ENCODE measurements around the gene RFC4. TPM values are rescaled to one million over a fixed set of nuclear protein-coding genes. Genes with fewer than 3 reads are reported as not detected.

Gene RFC4
- total and polyA plus RNA-seq, 9 of the 15 experiments (the other 6 are each of a cell fraction or from before 2014, with no cell fraction given) = 105 to 227 (median 180) TPM

GRCh38 chr3:186854146-186854545 lies 47.9 kb upstream of the RFC4 start:
- H3K27ac ChIP-seq (ENCODE audit: extremely low read depth, low read depth, low read length) = no peak overlapping the region
- ChIA-PET CTCF (ENCODE audit: low intra/inter-chr PET ratio) (no interaction called here), POLR2A (no interaction called here)
- no peaks in the 10 kb centered on the region; a peak in 1 of 5 replicates for H3K4me1 ChIP-seq (replicated peaks in 1 of 2; ENCODE audit: control insufficient read depth in 2 of 2, insufficient read depth in 2 of 2, low read length in 2 of 2)
- no peak for TF ChIP-seq NFIC (IDR thresholded peaks at IDR 0.05)
- TF ChIP-seq ZNF586 (CRISPR knock-in tag; conservative IDR thresholded peaks at IDR 0.05) = no peak
- TF ChIP-seq LCOR (CRISPR knock-in tag; IDR thresholded peaks at IDR 0.05) = no peak
- TF ChIP-seq MCM3 (IDR thresholded peaks at IDR 0.05) = no peak
- no peak for TF ChIP-seq BMI1 (IDR thresholded peaks at IDR 0.05; ENCODE audit: low read length)
- no peaks in the 10 kb centered on the region for H4K20me1 ChIP-seq (replicated peaks; ENCODE audit: control insufficient read depth, insufficient read depth, low read length)
- H3K79me2 ChIP-seq (ENCODE audit: control insufficient read depth, insufficient read depth, low read length) = no peaks in the 10 kb centered on the region
- H3K4me3 ChIP-seq = no peak overlapping the region
- no peaks in the 10 kb centered on the region for H3K9me3 ChIP-seq (replicated peaks; ENCODE audit: control insufficient read depth, insufficient read depth, low read depth, low read length)
- H2AFZ ChIP-seq (ENCODE audit: low read depth, low read length) = no peak overlapping the region
- in situ Hi-C loops (cut with MboI) = no loop called here
- FAIRE-seq = no peak
- BruUV-seq (replicated peaks) = no TSS peak
- ATAC-seq = no peak
- intact Hi-C loops (cut with micrococcal nuclease) = no loop called here
- H3K9ac ChIP-seq (ENCODE audit: insufficient read depth in 1 of 2, low read depth in 2 of 2, low read length in 2 of 2) = no peak overlapping the region
- WGBS (ENCODE audit: insufficient coverage, low coverage, missing lambda C conversion rate) = 93% methylated on average over 7 of the region's 8 CpGs
- no peak for DNase-seq (ENCODE audit: extremely low read depth in 1 of 4, low spot score in 3 of 4)
- no peaks in the 10 kb centered on the region for H3K36me3 ChIP-seq (ENCODE audit: control insufficient read depth, insufficient read depth, low read length)
- no peak overlapping the region for H3K4me2 ChIP-seq (ENCODE audit: insufficient read depth, low read length)
- no peaks in the 10 kb centered on the region for H3K27me3 ChIP-seq (ENCODE audit: control insufficient read depth in 2 of 2, insufficient read depth in 2 of 2, low read length in 2 of 2)
- no peaks in the 10 kb centered on the region for H3K9me1 ChIP-seq (ENCODE audit: control insufficient read depth, insufficient read depth, low read length)

GRCh38 chr3:186852994-186853393 lies 46.7 kb upstream of the RFC4 start:
- POLR2A ChIA-PET = interaction anchor here (0.6 kb wide), 1 partner anchor 28 kb away, joined by 3 read pairs; no protein-coding TSS in a partner anchor
- Histone ChIP-seq H3K4me2 (ENCODE audit: insufficient read depth, low read length) (no peak overlapping the region), H2AFZ (ENCODE audit: low read depth, low read length) (no peak overlapping the region; the same call in 1 of the 2 replicates), H3K36me3 (ENCODE audit: control insufficient read depth, insufficient read depth, low read length) (no peaks in the 10 kb centered on the region), H3K4me1 (replicated peaks in 1 of 2; ENCODE audit: control insufficient read depth in 2 of 2, insufficient read depth in 2 of 2, low read length in 2 of 2) (no peaks in the 10 kb centered on the region; a peak in 1 of 5 replicates), H3K9me1 (ENCODE audit: control insufficient read depth, insufficient read depth, low read length) (no peaks in the 10 kb centered on the region), H3K4me3 (no peak overlapping the region), H3K9me3 (replicated peaks; ENCODE audit: control insufficient read depth, insufficient read depth, low read depth, low read length) (no peaks in the 10 kb centered on the region), H3K27ac (ENCODE audit: extremely low read depth, low read depth, low read length) (no peak overlapping the region), H3K9ac (ENCODE audit: insufficient read depth in 1 of 2, low read depth in 2 of 2, low read length in 2 of 2) (no peak overlapping the region), H3K79me2 (ENCODE audit: control insufficient read depth, insufficient read depth, low read length) (no peaks in the 10 kb centered on the region), H4K20me1 (replicated peaks; ENCODE audit: control insufficient read depth, insufficient read depth, low read length) (no peaks in the 10 kb centered on the region), H3K27me3 (ENCODE audit: control insufficient read depth in 2 of 2, insufficient read depth in 2 of 2, low read length in 2 of 2) (no peaks in the 10 kb centered on the region)
- in situ Hi-C loops (cut with MboI) = no loop called here
- ATAC-seq (no peak; the same call in 2 of the 3 replicates), DNase-seq (ENCODE audit: extremely low read depth in 1 of 4, low spot score in 3 of 4) (no peak), FAIRE-seq (no peak)
- no TSS peak for BruUV-seq (replicated peaks)
- CTCF ChIA-PET (ENCODE audit: low intra/inter-chr PET ratio) = interaction anchor here (0.5 kb wide), 1 partner anchor 312 kb away, joined by 5 read pairs; no protein-coding TSS in a partner anchor
- 58% methylated on average over 5 of the region's 6 CpGs for WGBS (ENCODE audit: insufficient coverage, low coverage, missing lambda C conversion rate)
- intact Hi-C loops (cut with micrococcal nuclease) = no loop called here
- TF ChIP-seq ELF2 (CRISPR knock-in tag; IDR thresholded peaks at IDR 0.05) = no peak
- no peak for TF ChIP-seq PATZ1 (CRISPR knock-in tag; IDR thresholded peaks at IDR 0.05; ENCODE audit: borderline replicate concordance)
- TF ChIP-seq GTF3C2 (IDR thresholded peaks at IDR 0.05; ENCODE audit: borderline replicate concordance, extremely low read depth, insufficient read length) = no peak
- no peak for TF ChIP-seq E2F6 (IDR thresholded peaks at IDR 0.05; ENCODE audit: borderline replicate concordance in 1 of 2, extremely low read depth in 1 of 2, insufficient read depth in 1 of 2, insufficient read length in 1 of 2, low read depth in 1 of 2, low read length in 1 of 2, poor library complexity in 1 of 2, severe bottlenecking in 1 of 2)
- no peak for TF ChIP-seq PURB (CRISPR knock-in tag; IDR thresholded peaks at IDR 0.05; ENCODE audit: low read depth)

Measured in K562 (cell line).